ENCODE data around the gene HINT1. TPM values are rescaled to one million over a fixed set of nuclear protein-coding genes. Genes with fewer than 3 reads are reported as not detected.

Gene HINT1
- total and polyA plus RNA-seq, 2 of the 4 experiments (the other 2 are of a cell fraction): 179 to 352 TPM

GRCh38 chr5:131214609-131215227 lies 49.7 kb upstream of the HINT1 start:
- Histone ChIP-seq H2BK15ac (ENCODE audit: low read depth, low read length) (no peak overlapping the region), H2BK5ac (ENCODE audit: low read depth, low read length, poor library complexity, severe bottlenecking) (no peak overlapping the region), H3K18ac (ENCODE audit: low read depth, low read length) (no peak overlapping the region; the same call in 1 of the 2 replicates), H3K79me1 (ENCODE audit: low read depth in 1 of 2, low read length in 2 of 2) (no peaks in the 10 kb centered on the region), H3K23ac (ENCODE audit: low read depth, low read length) (no peak overlapping the region), H3K9ac (ENCODE audit: low read depth, low read length) (no peak overlapping the region), H3K9me3 (ENCODE audit: control insufficient read depth, insufficient read depth, low read length) (no peaks in the 10 kb centered on the region), H3K4ac (ENCODE audit: low read depth, low read length) (no peak overlapping the region), H3K4me1 (ENCODE audit: control insufficient read depth, insufficient read depth, low read length) (peaks cover 5% of the 10 kb centered on the region), H2BK20ac (ENCODE audit: low read depth, low read length) (no peak overlapping the region; the same call in 1 of the 2 replicates), H3K14ac (replicated peaks; ENCODE audit: low read depth, low read length) (no peak overlapping the region), H3K36me3 (ENCODE audit: control insufficient read depth, insufficient read depth, low read length) (no peaks in the 10 kb centered on the region), H4K5ac (ENCODE audit: low read depth, low read length) (0 out of 2 replicates have a peak overlapping the region, but pooled peaks have one; percentile 20), H3K27me3 (ENCODE audit: control insufficient read depth, insufficient read depth, low read length) (no peaks in the 10 kb centered on the region), H2AK9ac (replicated peaks; ENCODE audit: low read depth, low read length, poor library complexity) (no peak overlapping the region), H3K9me1 (ENCODE audit: insufficient read depth, low read length) (0 out of 2 replicates have a peak, but pooled peaks cover 2% of the 10 kb centered on the region), H4K91ac (ENCODE audit: insufficient read depth, low read depth, low read length) (no peak overlapping the region), H3K56ac (ENCODE audit: extremely low read depth, insufficient read depth, low read length) (no peak overlapping the region), H3K27ac (ENCODE audit: insufficient read depth, low read length) (no peak overlapping the region), H3K4me3 (ENCODE audit: insufficient read depth, low read depth, low read length) (no peak overlapping the region), H4K20me1 (ENCODE audit: insufficient read depth, low read length) (no peaks in the 10 kb centered on the region), H3K4me2 (ENCODE audit: low read depth, low read length) (peak overlapping the region; percentile 52; the same call in 1 of the 2 replicates), H2AK5ac (ENCODE audit: low read depth, low read length) (0 out of 2 replicates have a peak overlapping the region, but pooled peaks have one; percentile 11), H2BK120ac (ENCODE audit: low read depth, low read length) (no peak overlapping the region), H2AFZ (replicated peaks; ENCODE audit: low read length, poor library complexity) (peak overlapping the region; percentile 28), H4K8ac (ENCODE audit: low read depth in 2 of 2, low read length in 2 of 2) (no peak overlapping the region)
- no TSS peak for BruUV-seq (replicated peaks)
- no peak for DNase-seq
- WGBS, 2 experiments (ENCODE audit: extremely low coverage in 2 of 2, insufficient read length in 1 of 2): 93% methylated on average over 2 of the region's 3 CpGs; no CpG with 5 or more reads in 1 of the 2 experiments
- no peak for ATAC-seq (ENCODE audit: low read depth)
- TF ChIP-seq, protein P1, sequence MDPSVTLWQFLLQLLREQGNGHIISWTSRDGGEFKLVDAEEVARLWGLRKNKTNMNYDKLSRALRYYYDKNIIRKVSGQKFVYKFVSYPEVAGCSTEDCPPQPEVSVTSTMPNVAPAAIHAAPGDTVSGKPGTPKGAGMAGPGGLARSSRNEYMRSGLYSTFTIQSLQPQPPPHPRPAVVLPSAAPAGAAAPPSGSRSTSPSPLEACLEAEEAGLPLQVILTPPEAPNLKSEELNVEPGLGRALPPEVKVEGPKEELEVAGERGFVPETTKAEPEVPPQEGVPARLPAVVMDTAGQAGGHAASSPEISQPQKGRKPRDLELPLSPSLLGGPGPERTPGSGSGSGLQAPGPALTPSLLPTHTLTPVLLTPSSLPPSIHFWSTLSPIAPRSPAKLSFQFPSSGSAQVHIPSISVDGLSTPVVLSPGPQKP (IDR thresholded peaks at IDR 0.05; ENCODE audit: borderline replicate concordance, low read depth, low read length): no peak
- TF ChIP-seq SMC3 (IDR thresholded peaks at IDR 0.05; ENCODE audit: low read depth, low read length) (no peak), POLR2A (IDR thresholded peaks at IDR 0.05; ENCODE audit: low read depth, low read length) (no peak), MAZ (IDR thresholded peaks at IDR 0.05; ENCODE audit: borderline replicate concordance, low read depth, low read length) (no peak), NFE2L2 (IDR thresholded peaks at IDR 0.05; ENCODE audit: low read depth, low read length) (no peak), RCOR1 (IDR thresholded peaks at IDR 0.05; ENCODE audit: insufficient replicate concordance, low read length) (no peak), RAD21 (IDR thresholded peaks at IDR 0.05; ENCODE audit: low read length) (no peak), BHLHE40 (IDR thresholded peaks at IDR 0.05; ENCODE audit: low read depth, low read length) (no peak), CHD1 (IDR thresholded peaks at IDR 0.05; ENCODE audit: low read depth, low read length) (no peak)
- TF ChIP-seq, protein P2, sequence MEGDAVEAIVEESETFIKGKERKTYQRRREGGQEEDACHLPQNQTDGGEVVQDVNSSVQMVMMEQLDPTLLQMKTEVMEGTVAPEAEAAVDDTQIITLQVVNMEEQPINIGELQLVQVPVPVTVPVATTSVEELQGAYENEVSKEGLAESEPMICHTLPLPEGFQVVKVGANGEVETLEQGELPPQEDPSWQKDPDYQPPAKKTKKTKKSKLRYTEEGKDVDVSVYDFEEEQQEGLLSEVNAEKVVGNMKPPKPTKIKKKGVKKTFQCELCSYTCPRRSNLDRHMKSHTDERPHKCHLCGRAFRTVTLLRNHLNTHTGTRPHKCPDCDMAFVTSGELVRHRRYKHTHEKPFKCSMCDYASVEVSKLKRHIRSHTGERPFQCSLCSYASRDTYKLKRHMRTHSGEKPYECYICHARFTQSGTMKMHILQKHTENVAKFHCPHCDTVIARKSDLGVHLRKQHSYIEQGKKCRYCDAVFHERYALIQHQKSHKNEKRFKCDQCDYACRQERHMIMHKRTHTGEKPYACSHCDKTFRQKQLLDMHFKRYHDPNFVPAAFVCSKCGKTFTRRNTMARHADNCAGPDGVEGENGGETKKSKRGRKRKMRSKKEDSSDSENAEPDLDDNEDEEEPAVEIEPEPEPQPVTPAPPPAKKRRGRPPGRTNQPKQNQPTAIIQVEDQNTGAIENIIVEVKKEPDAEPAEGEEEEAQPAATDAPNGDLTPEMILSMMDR (conservative IDR thresholded peaks at IDR 0.05; ENCODE audit: low read depth, low read length): no peak
- ChIA-PET POLR2A (ENCODE audit: unreplicated experiment) (interaction anchor here (0.5 kb wide), 1 partner anchor 27 kb away, joined by 6 read pairs; no protein-coding TSS in a partner anchor), CTCF (interaction anchor here (1.4 to 1.7 kb wide), 2 partner anchors 15 to 50 kb away, joined by 3 read pairs; no protein-coding TSS in a partner anchor)
- intact Hi-C loops (cut with micrococcal nuclease): loop anchor here (2.0 kb wide), 1 partner anchor 18 kb away; no protein-coding TSS in a partner anchor
- dilution Hi-C loops (cut with HindIII; ENCODE audit: low sequenced_read_pairs, unreplicated experiment): no loop called here
- in situ Hi-C loops (cut with MboI; ENCODE audit: low sequenced_read_pairs): no loop called here
